C1 segment of cervical spinal cord (tissue), 14 donors: ENCODE results near the gene NTRK2.
A peak's percentile ranks its signal among the peaks of the same experiment; 100 is the strongest.
"Not testable (repeated sequence)": the region's sequence is repeated elsewhere in the genome, so short reads cannot be mapped to it uniquely, and the experiment has no call there.

Experiments
- DNase-seq, 14 donors: peaks; one replicate each; lab custom pipeline; 2025; lab: John Stamatoyannopoulos, UW

The NTRK2 gene

DNA sequence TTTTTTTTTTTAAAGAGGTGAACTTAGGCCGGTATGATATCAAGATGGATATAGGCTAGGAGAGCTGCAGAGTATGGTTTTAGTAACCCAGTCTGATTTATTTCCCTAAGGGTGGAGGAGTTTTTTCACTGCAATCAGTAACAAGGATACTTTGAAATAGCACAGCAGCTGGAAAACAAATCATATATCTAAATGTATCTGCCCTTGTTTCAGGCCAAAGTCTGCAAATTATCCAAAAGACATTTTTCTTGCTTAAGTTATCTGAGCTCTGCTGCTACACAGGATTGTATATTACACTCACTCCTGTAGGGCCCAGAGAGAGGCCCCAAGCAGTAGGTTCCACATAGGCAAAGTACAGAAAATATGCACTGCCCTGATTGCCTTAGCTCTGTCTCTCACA lies 222.4 kb downstream of the NTRK2 start:
- DNase-seq, result no peak

DNA sequence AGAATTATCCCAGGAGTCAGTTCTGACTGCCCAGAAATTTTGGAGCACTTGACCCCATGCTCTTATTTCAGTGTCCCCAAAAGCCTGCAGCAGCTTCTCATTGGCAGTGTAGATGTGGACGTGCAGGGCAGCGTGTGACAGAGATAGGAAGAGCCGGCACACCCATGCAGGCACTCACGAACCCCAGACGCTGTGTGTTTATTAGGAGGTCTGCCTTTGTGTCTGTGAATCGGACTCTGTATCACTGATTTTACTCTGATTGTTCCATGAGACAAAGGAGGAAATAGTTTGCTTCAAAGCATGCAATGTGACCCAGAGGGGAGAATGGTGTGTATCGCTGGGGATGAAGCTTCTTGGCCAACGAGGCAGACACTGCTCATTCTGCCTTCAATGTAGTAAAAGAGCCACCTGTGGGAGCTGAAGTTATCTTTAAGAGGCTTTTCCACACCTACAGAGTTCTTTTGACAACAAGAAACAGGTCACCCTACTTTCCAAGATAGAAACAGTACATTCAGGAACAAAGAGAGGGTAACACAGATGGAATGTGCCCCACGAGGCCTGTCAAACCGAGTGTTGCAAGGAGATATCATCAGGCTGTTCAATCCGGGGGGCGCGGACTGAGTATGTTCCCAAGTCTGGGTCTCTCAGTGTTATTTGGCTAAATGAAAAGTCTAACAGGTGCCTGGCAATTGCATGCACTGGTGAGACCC lies 224.0 kb downstream of the NTRK2 start:
- DNase-seq, result peak in 1 of 14 donors; percentile 5

GRCh38 chr9:84894859-84895258 lies 225.3 kb downstream of the NTRK2 start:
- DNase-seq, result no peak

- no peak for DNase-seq
Measured at GRCh38 chr9:84897362-84898094, 228.0 kb downstream of the NTRK2 start.

DNA sequence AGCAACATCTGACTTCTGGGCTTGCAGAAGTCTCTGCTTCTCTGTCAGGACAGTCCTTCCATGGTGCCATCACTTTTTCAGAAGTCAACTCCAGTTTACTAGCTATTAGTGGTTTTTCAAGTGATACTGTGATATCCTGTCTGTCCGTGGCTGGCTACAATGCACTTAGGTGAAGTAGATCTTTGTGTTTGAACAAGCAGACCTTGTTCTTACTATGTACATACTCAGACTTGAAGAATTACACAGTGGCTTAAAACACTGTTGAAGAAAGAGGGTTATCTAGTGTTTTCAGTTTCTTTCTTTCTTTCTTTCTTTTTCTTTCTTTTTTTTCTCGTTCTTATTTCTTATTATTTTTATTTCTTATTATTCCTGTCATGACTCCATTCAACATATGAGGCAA lies 228.7 kb downstream of the NTRK2 start:
- no peak for DNase-seq

DNA sequence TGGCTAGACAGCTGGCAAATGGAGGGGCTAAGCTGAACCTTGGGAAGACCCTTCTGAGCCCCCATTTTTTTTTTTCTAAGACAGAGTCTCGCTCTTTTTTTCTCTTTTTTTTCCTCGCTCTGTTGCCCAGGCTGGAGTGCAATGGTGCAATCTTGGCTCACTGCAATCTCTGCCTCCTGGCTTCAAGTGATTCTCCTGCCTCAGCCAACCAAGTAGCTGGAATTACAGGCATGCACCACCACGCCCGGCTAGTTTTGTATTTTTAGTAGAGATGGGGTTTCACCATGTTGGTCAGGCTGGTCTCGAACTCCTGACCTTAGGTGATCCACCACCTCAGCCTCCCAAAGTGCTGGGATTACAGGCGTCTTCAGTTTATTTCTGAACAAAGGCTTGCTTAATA lies 229.1 kb downstream of the NTRK2 start:
- not testable (repeated sequence) for DNase-seq

GRCh38 chr9:84899326-84899725 lies 229.8 kb downstream of the NTRK2 start:
- peak in 1 of 14 donors; percentile 40 for DNase-seq

- DNase-seq, result no peak
Measured at GRCh38 chr9:84900421-84900820, 230.9 kb downstream of the NTRK2 start.

DNA sequence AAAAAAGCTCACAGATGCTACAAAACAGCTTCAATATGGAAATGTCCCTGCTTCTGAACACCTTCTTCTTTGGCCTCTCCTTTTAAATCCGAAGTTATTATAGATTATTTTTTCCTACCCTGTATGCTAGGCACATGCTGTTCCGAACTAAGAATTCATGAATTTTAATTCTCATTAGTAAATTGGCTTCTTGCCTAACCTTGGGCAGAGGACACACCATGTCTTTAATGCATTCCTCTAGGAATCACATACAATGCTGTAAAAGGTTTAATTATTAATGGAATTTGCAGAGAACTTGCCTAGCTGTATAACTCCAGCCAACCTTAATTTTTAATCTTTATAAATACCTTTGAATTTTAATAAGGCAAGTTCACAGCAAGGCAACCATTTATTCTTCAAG lies 234.4 kb downstream of the NTRK2 start:
- DNase-seq, result peak in 1 of 14 donors; percentile 10

DNA sequence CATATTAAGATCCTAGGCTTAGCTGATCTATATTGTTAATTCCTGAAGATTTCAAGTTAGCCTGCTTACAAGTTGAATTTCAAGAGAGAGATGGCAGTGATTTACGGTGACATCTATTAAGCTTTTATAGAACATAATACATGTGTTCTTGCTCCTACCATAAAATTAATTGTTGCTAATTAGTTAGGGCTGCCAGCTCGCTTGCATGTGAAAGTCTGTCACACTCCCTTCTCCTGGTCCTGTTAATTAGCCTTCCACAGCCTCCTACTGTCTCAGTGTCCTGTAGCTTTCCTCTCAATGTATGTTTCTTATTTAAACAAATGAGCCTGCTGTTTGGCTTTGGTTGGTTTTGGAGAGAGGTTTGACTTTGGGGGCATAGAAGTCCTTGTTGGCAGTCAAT lies 247.2 kb downstream of the NTRK2 start:
- no peak for DNase-seq

GRCh38 chr9:84917366-84918070 lies 248.0 kb downstream of the NTRK2 start:
- peak in 1 of 14 donors; percentile 66 for DNase-seq

DNA sequence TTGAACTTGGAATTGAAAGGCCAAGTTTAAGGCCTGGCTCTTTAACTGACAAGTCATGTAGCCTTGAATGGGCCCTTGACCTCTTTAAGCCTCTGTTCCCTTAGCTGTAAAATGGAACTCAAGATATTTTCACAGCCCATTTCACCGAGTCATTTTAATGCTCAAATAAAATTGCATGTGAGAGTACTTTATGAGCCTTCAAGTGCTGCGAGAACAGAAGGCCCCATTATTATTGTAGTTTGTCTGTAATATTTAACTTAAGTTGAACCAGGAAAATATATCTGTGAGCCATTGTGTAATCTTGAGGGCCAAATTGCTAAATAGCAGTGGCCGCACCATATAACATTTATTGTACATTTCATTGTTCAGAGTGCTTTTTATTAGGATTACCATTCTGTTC lies 249.9 kb downstream of the NTRK2 start:
- no peak for DNase-seq

DNA sequence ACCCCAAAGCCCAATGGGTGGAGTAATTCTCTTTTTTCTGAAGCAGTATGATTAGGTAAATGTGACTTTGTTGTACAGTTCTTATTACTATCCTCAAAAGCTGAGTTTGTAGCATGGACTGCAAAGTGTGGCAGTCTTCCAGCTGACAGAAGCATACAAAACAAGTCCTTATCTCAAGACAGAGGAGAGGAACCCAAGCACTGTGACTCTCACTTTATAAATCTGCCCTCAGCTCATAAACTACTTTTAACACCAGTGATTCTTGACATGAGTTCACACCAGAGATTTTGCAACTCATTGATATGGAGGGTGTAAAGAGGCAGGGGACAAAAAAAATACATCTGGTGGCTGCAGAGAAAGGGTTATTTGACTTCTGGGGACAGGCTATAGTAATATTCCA lies 251.6 kb downstream of the NTRK2 start:
- no peak for DNase-seq

DNA sequence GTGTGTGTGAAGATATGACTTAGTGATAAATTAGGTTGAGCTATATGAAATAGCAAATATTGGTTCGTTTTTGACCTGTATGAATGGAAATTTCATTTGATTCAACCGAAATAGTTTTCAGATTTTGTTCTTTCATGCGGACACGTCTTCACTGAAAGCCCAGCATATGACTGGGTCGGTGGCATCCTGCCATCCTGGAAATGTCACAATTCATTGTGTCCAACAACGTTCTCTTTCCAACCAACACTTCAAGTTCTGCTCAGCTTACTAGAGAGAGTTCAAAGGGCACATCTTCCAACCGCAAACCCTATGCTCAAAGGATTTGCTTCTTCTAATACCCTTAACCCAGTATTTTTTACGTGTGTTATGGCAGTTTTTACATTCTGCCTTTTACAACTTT lies 252.5 kb downstream of the NTRK2 start:
- DNase-seq, result peak in 1 of 14 donors; percentile 18

- DNase-seq, result no peak
Measured at GRCh38 chr9:84924266-84924665, 254.7 kb downstream of the NTRK2 start.

DNA sequence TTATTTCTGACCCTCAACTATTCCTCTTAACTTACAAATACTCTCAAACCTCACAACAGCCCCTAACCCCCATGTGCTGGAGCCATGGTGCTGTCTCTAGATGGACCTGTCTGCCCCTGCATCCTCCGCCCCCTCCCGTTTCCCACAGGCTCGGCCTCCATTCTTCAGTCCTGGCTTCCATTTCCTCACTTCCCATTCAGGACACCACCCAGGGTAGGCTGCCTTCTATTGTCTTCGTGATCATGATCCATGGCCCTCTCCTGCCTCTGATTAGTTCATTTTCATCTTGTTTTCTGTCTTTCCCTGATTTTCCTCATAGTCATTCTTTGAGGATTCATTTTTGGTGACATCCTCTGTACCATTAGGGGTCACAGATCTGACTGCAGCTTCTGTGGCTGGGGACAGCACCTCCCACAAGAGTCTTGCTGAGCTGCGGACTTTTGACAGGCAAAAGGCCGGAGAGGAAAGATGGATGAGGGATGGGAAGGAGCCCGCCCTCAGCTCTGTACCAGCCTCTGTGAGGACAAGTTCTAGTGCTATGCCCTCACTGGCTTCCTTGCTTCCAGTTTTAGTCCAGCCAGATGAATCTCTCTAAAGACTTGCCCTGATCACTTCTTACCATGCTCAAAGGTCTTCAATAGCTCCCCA lies 255.8 kb downstream of the NTRK2 start:
- DNase-seq, result no peak

GRCh38 chr9:84926793-84927192 lies 257.3 kb downstream of the NTRK2 start:
- DNase-seq, result no peak

DNA sequence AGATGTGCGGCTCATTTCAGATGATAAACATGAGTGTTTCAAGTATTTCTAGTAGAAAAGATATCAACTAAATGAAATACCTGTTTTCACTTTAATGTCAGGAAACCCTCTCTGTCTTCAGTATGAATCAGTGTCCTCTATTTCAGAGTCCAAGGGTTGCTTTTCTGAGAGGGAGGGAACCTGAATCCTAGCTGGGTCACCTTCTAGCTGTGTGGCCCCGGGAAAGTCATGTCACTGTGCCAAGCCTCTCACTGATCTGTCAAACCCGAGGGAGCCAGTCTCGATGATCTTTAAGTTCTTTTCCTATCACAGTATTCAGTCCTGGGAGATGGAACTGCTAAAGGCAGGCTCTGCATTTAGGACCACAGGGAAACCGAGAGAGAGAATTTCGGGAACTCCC lies 258.9 kb downstream of the NTRK2 start:
- DNase-seq, result no peak

DNA sequence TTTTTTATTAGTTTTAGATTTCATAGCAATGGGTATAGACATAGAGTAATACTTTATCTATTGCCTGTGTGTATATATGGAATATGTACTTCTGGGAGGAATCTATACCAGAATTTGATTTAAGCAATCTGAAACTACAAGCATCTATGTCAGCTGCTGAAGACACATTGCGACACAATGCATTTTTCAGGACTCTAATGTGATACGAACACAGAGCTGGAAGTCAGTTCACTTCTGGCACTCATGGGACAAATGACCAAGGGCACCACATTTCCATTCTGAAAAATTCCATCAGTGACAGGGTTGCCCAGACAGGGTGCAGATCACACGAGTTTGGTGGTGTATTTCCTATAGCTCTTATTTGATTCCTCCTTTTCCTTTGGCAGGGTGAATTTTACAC lies 259.5 kb downstream of the NTRK2 start:
- DNase-seq, result no peak

DNA sequence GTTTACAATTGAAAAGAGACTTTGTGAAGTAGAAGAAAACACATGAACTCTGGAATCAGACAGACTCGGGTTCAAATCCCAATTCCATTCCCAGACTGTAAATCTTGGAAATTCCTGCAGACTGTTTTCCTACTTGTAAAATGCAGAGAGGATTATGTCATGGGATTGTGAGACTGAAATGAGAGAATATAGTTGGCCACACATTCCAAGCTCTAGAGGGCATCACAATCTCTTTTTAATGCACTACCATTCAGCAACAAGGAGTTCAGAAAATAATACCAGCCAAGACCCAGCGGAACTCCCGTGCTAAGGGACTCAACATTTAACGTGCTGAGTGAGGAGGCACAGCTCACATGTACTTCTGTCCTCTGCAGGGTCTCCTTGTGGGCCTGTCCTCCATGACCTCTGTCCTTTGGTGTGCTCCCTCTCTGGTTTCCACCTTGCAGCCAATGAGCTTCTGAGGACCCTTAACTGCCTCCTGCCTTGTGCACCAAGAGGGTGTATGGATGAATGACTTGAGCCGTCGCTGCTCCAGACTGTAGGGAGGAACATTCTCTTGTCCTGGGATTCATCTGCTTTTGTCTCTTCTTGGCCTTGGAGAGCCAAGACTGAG lies 263.5 kb downstream of the NTRK2 start:
- DNase-seq, result no peak

GRCh38 chr9:84935528-84936117 lies 266.1 kb downstream of the NTRK2 start:
- no peak for DNase-seq
